GDM1 (cell line): ENCODE measurements around the gene FSTL1.

Experiments
- DNase-seq: peaks from one replicate; lab custom pipeline; 2025; lab: John Stamatoyannopoulos, UW

The FSTL1 gene, protein sequence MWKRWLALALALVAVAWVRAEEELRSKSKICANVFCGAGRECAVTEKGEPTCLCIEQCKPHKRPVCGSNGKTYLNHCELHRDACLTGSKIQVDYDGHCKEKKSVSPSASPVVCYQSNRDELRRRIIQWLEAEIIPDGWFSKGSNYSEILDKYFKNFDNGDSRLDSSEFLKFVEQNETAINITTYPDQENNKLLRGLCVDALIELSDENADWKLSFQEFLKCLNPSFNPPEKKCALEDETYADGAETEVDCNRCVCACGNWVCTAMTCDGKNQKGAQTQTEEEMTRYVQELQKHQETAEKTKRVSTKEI

DNA sequence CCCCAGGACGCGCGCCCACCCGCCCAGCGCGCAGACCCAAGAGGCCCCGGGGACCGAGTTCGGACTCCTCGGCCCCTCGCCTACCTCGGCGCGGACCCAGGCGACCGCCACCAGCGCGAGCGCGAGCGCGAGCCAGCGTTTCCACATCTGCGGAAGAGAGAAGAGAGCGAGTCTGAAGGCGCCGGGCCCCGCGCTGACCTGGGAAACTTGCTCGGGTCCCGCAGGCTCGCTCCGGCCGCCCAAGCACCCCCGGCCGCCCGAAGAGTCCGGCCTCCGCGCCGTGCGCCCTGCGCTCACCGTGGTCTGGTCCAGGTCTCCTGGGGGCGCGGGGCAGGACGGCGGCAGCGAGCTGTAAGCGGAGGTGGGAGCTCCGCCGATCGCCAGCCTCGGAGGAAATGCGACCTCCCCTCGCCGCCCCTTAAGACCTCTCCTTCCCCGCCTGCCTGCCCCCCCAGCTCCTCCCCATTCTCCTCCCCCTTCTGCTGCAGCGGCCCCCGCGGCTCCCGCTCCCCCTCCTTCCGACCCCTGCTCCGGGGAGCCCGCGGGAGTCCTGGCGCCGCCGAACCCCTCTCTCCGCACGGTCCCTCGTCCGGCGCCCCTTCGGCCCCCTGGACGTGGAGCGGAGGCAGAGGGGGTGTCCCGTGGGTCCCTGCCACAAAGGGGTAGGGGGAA is at the start of gene FSTL1:
FSTL1 (minus strand) TSS at position 393 of the 672 bp plus-strand sequence; CDS start at position 147, 246 bp downstream.
- DNase-seq, result no peak

DNA sequence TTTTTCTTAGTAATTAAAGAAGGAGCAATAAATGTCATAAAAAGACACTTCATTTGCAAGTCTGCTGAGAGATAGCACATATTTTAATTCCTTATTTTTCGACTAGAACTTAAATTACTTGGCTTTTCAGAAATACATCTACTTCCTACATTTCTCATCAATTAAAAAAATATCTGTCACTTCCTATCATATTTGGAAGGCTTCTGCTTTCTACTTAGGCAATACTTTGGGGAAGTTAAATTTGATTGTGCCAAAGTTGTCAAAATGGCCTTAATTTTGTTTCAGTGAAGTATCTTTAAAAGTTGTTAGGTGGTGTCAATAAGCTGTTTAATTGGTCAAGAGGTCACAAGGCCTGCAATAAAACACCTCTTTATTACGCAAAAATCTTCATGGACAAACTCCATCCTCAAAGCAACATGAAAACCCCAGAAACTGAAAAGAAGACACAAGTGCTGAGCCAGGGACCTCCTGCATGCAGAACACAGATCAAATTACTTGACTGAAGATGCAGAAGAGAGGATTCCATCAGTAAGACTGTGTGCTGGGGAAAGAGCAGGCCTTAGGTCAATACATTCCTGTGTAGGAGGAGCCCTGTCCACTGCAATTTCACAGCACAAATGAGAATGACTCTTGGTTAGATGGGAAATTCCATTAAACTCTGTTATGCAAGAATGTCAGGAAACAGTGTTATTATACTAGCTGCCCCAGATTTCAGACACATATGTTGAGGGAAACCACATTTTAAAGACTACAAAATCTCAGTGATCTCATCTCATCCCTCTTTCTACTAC is 48.0 kb upstream of the FSTL1 start:
- DNase-seq, result no peak

GRCh38 chr3:120497818-120498217 is 47.0 kb upstream of the FSTL1 start:
- no peak for DNase-seq

DNA sequence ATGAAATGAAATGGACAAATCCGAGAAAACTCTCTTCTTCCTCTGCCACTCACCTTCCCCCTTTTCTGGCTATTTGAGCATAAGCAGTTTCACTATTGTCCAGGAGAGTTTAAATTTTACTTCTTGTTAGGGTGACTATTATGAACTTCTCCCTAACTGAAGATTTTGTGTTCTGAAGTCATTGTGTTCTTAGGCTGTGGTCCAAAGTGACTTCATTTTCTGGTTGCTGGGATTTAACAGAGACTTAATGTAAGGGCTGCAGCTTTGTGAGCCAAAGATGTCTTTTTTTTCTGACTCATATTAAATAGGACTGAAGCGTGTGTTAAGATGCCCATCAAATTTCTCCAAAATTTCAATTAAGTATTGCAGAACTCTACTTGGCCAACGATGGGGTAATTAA is 46.5 kb upstream of the FSTL1 start:
- no peak for DNase-seq

DNA sequence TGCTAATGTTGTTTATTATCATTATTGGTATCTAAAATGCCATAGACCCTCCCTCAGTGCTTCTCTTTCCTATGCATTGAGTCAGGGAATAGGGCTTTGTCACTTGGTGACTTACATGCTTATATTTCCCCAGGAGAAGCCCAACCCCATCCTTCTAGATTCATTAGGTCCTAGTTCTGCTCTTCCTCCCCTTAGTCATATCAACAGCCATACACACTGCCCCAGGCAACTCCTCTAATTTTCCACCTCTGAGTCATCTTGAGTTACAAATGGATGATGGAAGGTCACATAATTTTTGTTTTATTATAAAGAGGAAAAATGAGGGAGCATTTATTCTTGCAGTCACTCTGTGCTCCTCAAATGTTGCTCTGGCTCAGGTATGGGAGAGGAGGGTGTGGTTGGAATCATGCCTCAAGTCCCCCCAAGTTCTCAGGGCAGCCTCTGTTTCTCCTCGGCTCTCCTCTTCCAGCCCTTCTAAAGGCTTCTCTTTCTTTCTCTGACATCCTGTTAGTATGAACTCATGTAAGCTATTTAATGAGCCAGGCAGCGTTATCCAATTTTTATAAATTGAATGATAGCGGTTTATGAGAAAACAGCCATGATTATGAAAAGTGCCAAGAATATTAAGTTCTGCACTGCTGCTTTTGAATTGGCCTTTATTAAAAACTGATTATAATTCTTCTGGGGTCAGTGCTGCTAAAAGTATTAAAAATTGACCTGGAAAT is 45.6 kb upstream of the FSTL1 start:
- no peak for DNase-seq

GRCh38 chr3:120495809-120496208 is 45.0 kb upstream of the FSTL1 start:
- no peak for DNase-seq

GRCh38 chr3:120492103-120492502 is 41.3 kb upstream of the FSTL1 start:
- DNase-seq, result no peak

- DNase-seq, result no peak
These were observed 38.6 kb upstream of the FSTL1 start for GRCh38 chr3:120489421-120489820.

GRCh38 chr3:120488296-120488695 is 37.5 kb upstream of the FSTL1 start:
- DNase-seq, result no peak

- DNase-seq, result no peak
These were observed 36.4 kb upstream of the FSTL1 start for GRCh38 chr3:120487191-120487650.

DNA sequence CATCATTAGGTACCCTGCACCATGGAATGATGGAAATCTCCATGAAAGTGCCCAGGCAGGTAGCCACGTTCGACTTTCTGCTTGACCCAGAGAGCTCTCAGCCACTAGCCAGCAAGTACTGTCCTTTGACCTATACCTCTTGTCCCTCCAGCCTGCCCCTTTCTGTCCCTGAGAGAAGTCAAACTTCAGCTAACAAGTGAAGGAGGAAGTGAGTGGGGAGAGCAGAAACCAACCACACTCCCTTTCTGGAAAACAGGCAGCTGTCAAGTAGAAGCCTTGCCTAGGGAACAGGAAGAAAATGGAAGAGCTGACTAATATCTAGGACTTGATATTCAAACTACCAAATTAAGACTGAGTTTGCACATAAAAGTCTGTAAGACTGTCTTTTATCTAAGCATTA is 30.3 kb upstream of the FSTL1 start:
- no peak for DNase-seq

GRCh38 chr3:120477781-120478180 is 27.0 kb upstream of the FSTL1 start:
- DNase-seq, result no peak

GRCh38 chr3:120475722-120476377 is 25.1 kb upstream of the FSTL1 start:
- DNase-seq, result no peak

GRCh38 chr3:120473896-120474675 is 23.3 kb upstream of the FSTL1 start:
- DNase-seq, result no peak

- no peak for DNase-seq
These were observed 22.6 kb upstream of the FSTL1 start for GRCh38 chr3:120473389-120473788.

DNA sequence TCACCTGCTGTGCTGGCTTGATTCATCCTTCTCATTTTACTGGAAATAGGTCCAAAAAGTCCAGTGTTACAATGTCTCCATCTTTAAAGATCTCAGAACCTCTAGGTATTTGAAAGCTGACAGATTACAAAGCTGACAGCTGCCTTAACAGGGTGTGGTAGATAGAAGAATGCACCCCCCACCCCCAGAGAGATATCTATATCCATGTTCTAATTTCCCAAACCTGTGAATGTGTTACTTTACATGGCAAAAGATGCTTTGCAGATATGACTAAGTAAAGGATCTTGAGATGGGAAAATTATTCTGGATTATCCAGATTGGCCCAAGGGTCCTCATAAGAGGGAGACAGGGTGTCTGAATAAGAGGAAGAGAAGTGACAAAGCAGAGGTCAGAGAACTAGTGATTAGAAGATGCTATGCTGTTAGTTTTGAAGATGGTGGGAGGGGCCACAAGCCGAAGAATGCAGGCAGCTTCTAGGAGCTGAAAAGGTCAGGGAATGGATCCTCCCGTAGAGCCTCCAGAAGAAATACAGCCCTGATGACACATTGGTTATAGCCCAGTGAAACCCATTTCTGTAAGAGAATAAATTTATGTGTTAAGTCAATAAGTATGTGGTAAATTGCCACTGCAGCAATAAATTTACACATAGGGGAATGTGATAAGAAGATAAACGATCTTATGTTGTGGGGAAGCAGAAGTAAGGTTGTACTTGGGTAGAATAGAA is 21.5 kb upstream of the FSTL1 start:
- no peak for DNase-seq

- no peak for DNase-seq
These were observed 20.9 kb upstream of the FSTL1 start for GRCh38 chr3:120471643-120472042.

GRCh38 chr3:120470870-120471269 is 20.1 kb upstream of the FSTL1 start:
- DNase-seq, result no peak

- DNase-seq, result no peak
These were observed 19.1 kb upstream of the FSTL1 start for GRCh38 chr3:120469882-120470301.

DNA sequence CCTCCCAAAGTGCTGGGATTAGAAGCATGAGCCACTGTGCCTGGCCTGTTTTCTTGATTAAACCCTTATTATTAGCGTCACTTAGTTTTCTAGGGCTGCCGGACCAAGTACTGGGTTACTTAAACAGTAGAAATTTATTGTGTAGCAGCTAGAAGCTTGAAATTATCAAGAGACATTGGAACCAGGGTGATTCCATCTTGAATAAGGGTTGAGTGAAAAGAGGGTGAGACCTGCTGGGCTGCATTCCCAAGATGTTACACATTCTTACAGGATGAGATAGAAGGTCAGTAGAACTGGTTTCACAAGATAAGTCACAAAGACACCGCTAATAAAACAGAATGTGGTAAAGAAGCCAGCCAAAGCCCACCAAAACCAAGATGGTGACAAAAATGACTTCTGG is 18.6 kb upstream of the FSTL1 start:
- DNase-seq, result no peak
